AG09319 (cell line): ENCODE results near the gene IMPACT.

Experiments
- DNase-seq: peaks from one replicate; pipeline ENCODE4 v3.0.0-alpha.2; 2010; ENCODE audit warnings: low read depth; ENCODE audit errors: extremely low read depth
- CTCF ChIP-seq: IDR thresholded peaks from 2 replicates; pipeline ENCODE4 v1.5.1; 2011; ENCODE audit warnings: low read depth, mild to moderate bottlenecking, inconsistent platforms, low read length, moderate library complexity

The IMPACT gene

DNA sequence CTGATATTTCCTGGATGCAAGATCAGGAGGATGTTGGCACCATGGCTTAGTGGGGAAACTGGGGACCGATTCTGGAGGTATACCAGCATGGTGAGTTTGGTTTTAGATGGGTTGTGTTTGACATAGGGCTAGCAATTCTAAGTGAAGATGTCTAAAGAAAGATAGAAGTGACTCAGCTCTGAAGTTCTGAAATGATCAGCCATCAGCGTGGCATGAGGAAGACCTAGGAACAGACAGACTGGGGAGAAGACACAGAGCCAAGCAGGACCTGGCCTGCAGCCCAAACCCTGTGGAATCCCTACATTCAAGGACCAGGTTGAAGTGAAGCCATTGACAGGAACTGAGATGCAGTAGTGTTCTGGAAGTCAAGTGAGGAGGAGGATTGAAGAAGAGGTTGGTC, 73.7 kb downstream of the IMPACT start:
- TF ChIP-seq CTCF = no peak
- no peak for DNase-seq

GRCh38 chr18:24500766-24501165, 74.3 kb downstream of the IMPACT start:
- no peak for DNase-seq
- no peak for TF ChIP-seq CTCF

DNA sequence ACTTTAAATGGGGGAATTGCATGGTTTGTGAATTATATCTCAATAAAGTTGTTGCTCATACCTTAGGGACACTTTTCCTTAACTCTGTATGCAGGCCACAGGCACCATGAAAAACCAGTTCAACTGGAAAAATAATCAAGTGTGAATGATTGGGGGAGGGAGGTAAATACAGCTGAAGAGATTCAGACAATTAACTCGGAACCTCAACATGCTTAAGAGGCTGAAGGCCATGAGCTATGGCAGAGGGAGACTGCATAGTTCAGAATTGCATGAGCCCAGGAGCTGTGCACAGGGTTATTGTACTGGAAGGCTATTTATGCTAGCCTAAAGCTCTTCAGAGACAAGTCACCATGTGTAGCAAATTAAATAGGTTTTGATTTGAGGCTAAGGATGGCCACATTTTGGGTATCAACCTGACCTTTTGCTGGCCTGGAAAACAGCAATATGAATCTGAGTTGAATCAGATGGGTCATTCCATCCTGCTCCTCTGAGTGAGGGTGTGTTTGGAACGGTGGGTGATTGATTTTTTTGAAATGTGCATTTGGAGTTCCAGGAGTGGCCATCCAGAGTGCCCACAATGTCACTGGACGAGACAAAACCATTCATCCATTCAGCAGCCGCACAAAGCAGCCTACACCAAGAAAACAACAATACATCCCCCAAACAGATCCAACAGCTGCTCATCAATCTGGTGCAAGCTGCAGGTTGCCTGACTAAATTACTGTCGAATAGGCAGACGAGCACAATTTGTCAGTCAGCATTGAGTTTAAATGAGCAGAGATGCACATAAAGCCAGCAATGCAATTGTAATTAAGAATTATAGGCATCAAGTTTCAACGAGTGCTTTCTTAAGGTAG, 76.4 kb downstream of the IMPACT start:
- DNase-seq = no peak
- no peak for TF ChIP-seq CTCF
